Suppressor macrophage (primary cell): ENCODE measurements around the gene MPHOSPH10.
"Not testable (repeated sequence)": the region's sequence is repeated elsewhere in the genome, so short reads cannot be mapped to it uniquely, and the experiment has no call there.

Experiments used
- DNase-seq, 4 experiments: peaks; one replicate each; pipeline ENCODE4 v3.0.0-alpha.2; 2020 to 2022
- total RNA-seq, 17 experiments: gene quantifications; one replicate each; lab custom pipeline; 2026; ENCODE audit warnings: mixed read lengths in 6 of 17, inconsistent platforms in 3 of 17; lab: John Stamatoyannopoulos, UW

Gene MPHOSPH10, protein sequence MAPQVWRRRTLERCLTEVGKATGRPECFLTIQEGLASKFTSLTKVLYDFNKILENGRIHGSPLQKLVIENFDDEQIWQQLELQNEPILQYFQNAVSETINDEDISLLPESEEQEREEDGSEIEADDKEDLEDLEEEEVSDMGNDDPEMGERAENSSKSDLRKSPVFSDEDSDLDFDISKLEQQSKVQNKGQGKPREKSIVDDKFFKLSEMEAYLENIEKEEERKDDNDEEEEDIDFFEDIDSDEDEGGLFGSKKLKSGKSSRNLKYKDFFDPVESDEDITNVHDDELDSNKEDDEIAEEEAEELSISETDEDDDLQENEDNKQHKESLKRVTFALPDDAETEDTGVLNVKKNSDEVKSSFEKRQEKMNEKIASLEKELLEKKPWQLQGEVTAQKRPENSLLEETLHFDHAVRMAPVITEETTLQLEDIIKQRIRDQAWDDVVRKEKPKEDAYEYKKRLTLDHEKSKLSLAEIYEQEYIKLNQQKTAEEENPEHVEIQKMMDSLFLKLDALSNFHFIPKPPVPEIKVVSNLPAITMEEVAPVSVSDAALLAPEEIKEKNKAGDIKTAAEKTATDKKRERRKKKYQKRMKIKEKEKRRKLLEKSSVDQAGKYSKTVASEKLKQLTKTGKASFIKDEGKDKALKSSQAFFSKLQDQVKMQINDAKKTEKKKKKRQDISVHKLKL
- 6.9 to 40.5 (median 21.3) reads per million in 17 experiments for total RNA-seq

- DNase-seq = peak; percentile 92 to 96 (median 94)
Observed at GRCh38 chr2:71130152-71130904, at the start of gene MPHOSPH10, which contains the start of gene MCEE. Gene MPHOSPH10, plus strand, starts transcription at chr2:71130634. Its CDS starts 32 bp downstream, at chr2:71130666. Gene MCEE, minus strand, starts transcription at chr2:71130229. Its CDS starts 10 bp downstream, at chr2:71130219.

GRCh38 chr2:71082402-71083252, 47.8 kb upstream of the MPHOSPH10 start:
- peak in 1 of 4 experiments; percentile 34 for DNase-seq

DNA sequence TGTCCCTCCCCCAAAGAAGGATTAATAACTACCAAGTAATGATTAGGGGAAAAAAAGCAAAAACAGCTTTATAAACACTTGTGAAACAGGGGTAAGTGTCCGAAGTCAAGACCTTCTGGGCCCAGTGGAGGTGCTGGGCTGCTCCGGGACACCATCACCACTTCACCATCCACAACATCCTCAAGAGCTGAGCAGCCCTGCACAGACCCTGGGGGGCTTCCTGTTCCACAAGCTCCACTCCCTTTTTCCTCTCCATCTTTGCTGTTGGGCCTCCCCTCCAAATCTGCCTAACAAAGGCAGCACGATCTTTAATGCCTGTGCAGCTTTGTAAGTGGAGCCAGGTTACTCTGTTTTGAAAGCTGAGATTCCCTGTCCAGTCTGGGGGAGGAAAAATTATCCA, 47.1 kb upstream of the MPHOSPH10 start:
- DNase-seq = not testable (repeated sequence)

DNA sequence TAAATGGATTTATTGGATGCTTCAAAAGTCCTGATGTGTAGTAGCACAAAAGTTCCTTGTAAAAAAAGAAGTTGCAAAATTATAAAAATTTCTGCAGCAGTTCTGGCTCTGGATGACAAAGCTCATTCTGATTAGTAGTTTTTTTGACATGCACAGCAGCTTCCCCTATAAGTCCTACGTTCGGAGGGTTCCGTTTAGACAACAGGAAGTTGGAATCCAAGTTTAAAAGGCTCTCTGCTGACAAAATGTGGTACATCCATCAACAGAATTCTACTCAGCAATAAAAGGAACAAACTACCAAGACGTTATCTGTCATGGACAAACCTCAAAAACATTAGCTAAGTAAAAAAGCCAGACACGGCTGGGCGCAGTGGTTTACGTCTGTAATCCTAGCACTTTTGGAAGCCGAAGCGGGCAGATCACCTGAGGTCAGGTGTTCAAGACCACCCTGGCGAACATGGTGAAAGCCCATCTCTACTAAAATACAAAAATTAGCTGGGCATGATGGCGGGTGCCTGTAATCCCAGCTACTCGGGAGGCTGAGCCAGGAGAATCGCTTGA, 46.6 kb upstream of the MPHOSPH10 start:
- peak in 2 of 4 experiments; percentile 29 to 39 for DNase-seq

DNA sequence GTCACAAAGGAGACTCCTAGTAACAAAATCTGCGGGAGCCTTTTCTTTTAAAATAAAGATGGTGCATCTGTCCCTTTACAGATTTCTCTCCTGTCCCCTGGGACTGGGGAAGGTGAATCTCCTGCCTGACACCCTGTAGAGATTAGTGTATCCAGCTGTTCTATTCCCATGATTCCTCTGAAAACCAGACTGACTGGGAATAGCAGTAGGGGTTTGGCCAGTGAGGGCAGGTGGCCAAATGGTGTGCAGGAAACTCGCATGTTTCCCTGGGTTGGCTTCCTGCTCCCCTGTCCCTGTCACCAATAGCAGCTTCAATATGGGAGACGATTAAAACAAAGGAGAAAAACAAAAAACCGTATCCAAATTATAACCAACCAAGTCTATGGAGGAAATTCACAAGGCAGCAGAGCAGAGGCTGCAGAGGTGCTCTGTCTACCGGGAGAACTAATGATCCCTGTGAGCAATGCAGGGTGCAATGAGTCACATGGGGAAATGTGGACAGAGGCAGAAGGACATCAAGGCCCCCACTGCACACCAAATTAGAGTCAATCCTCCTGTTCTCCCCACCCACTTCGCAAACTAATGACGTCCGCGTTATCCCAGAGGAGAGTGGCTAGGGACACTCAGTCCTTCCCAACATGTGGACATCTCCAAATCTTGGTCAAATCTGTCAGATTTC, 45.0 kb upstream of the MPHOSPH10 start:
- DNase-seq = not testable (repeated sequence)

DNA sequence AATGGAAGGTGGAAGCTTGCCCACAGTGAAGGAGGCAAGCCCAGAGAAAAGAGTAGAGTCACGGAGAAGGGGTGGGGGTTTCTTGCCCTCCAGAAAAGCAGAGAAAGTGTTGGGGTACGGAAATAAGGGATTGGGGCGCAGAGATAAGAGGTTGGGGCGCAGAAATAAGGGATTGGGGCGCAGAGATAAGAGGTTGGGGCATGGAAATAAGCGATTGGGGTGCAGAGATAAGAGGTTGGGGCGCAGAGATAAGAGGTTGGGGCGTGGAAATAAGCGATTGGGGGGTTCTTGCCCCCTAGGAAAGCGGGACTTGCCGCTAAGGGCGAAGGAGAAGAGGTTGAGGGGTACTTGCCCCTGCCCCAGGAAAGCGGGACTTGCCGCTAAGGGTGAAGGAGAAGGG, 41.0 kb upstream of the MPHOSPH10 start:
- not testable (repeated sequence) for DNase-seq

GRCh38 chr2:71091808-71092207, 38.6 kb upstream of the MPHOSPH10 start:
- DNase-seq = not testable (repeated sequence)

DNA sequence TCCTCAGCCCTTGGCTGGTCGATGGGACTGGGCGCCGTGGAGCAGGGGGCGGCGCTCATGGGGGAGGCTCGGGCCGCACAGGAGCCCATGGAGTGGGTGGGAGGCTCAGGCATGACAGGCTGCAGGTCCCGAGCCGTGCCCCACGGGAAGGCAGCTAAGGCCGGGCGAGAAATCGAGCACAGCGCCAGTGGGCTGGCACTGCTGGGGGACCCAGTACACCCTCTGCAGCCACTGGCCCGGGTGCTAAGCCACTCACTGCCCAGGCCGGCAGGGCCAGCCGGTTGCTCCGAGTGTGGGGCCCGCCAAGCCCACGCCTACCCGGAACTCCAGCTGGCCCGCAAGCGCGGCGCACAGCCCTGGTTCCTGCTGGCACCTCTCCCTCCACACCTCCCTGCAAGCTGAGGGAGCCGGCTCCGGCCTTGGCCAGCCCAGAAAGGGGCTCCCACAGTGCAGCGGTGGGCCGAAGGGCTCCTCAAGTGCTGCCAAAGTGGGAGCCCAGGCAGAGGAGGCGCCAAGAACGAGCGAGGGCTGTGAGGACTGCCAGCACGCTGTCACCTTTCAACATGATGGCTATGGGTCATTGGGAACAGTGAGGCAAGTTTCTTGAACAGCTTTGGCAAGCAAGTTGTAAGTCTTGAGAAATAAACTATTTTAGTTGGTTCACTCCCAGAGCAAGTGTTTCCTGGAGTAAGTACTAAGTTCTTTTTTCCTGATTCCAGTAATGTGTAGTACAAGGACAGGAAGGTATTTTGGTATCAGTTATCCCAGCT, 37.8 kb upstream of the MPHOSPH10 start:
- not testable (repeated sequence) for DNase-seq

DNA sequence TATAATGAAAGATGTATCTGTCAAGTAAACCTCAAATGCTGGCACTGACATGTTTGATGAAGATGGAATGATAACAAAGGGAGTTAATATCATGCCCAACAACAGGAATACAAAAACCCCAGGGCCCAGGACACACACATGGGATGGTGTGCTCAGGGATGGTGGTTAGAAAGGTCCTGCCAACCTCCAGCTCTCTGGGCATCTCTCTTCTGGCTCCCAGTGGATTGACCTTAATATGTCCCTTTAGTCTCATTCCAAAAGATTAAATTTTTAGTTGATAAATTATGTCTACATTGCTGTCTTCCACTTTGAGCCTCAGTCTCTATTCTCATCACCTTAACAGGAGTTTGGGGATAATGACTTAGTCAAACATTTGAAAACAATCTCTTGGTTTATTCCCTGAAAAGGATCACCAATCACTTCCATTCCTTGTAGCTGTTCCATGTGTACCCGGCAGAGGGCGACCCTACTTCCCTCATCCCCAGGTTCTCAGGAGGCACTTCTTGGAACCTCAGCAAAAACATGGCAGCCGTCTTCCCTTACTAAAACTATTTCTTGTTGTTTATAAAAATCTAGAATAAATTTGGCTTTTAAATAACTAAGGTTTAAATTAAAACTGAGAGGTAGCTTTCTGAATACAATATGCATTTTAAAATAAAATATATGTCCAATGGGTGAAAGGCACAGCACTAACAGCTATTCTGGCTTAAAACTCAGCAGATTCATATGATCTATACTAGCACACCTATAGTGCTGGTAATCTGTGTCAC, 30.1 kb upstream of the MPHOSPH10 start:
- peak; percentile 61 to 77 (median 72) for DNase-seq

GRCh38 chr2:71101656-71102055, 28.8 kb upstream of the MPHOSPH10 start:
- peak; percentile 39 to 56 (median 51) for DNase-seq

- no peak for DNase-seq
Observed at GRCh38 chr2:71102981-71103681, 27.3 kb upstream of the MPHOSPH10 start.

DNA sequence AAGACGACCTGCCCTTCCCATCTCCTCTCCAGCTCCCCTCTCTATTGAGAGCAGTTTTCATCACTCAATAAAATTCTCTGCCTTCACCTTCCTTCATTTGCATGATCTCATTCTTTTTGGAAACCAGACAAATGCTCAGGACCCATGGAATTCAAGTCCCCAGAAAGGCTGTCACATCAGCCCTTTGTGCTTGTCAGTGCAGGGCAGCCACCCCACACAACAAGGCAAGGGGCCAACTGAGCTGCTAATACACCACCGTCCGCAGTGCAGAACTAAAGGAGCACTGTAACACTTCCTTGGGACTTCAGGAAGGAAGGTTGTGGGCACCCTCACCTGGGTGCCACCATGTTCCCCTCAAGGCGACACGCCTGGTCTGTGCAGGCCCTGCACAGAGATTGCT, 26.6 kb upstream of the MPHOSPH10 start:
- DNase-seq = no peak

DNA sequence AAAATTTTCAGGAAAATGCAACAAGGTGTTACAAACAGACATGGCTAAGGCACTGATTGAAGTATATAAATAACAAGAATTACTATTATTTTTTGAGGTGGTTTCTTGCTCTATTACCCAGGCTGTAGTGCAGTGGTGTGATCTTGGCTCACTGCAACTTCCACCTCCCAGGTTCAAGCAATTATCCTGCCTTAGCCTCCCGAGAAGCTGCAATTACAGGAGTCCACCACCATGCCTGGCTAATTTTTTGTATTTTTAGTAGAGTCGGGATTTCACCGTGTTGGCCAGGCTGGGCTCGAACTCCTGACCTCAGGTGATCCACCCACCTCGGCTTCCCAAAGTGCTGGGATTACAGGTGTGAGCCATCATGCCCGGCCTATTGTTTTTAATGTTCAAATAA, 24.0 kb upstream of the MPHOSPH10 start:
- DNase-seq = not testable (repeated sequence)

- DNase-seq = no peak
Observed at GRCh38 chr2:71108091-71108490, 22.3 kb upstream of the MPHOSPH10 start.

- no peak for DNase-seq
Observed at GRCh38 chr2:71113843-71114242, 16.6 kb upstream of the MPHOSPH10 start.

DNA sequence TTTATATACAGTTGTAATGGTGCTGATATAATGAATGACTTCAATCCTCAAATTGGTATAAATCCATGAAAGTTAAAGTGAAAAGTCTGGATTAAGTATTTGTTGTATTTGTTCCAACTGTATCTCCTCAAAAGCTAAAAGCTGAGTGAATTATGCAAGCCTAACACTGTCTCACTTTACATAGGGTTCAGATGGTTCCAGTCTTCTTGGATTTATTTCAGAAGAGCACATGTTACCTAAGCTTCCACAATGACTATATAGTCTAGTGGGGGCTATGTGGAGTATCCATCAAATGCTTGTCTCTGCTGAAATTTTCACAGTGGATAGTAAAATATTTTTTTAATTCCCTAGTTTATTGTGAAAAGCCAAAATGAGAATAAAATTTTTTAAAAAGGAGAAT, 13.4 kb upstream of the MPHOSPH10 start:
- no peak for DNase-seq

DNA sequence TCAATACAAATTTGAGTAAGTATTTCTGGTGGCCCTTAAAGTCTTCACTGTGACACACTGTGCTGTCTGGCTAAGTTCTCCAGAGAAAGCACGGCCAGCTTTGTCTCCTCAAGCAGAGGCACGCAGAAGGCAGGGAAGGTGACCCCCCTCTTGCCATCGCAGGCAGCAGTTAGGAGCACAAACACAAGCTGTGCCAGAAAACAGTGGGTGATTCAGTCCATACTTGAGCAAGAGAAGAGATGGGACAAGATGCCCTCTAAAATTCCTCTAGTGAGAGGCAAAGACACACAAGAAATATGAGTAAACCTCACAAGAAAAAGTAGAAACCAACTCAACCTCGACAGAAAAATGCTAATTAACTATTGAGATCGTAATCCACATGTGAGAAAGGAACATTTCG, 10.2 kb upstream of the MPHOSPH10 start:
- no peak for DNase-seq

- no peak for DNase-seq
Observed at GRCh38 chr2:71121479-71121878, 9.0 kb upstream of the MPHOSPH10 start.
